ENCODE results near the gene BMPR1B. TPM values are rescaled to one million over a fixed set of nuclear protein-coding genes. Genes with fewer than 3 reads are reported as not detected.
"Not testable (repeated sequence)": the region's sequence is repeated elsewhere in the genome, so short reads cannot be mapped to it uniquely, and the experiment has no call there.

BMPR1B gene
- total RNA-seq, 1 donor from 2014 or later = not detected

DNA sequence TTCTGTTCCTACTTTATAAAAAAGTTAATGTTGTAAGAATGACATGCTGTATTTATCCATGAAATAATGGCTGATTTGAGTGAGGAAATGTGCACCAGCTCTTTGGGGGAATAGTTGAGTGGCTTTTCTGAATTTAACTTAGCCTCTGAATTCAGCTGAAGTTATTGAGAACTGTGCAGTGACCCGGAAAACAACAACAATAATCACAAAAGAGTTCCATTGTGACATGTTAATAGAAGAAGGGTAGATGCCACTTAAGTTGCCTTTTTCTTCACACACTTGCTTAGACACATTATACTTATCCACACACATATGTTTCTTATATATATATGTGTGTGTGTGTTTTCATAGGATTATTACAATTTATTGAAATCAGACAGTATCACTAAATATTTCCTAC lies 301.2 kb downstream of the BMPR1B start:
- intact Hi-C loops (cut with micrococcal nuclease) = no loop called here
- H3K27me3 Mint-ChIP-seq (ENCODE audit: insufficient read depth) = no peaks in the 10 kb centered on the region
- H3K4me3 Mint-ChIP-seq = no peak overlapping the region
- no peaks in the 10 kb centered on the region for H3K36me3 Mint-ChIP-seq (ENCODE audit: low read depth)
- no peaks in the 10 kb centered on the region for H3K9me3 Mint-ChIP-seq
- DNase-seq (ENCODE audit: low spot score) = no peak
- no peaks in the 10 kb centered on the region for H3K4me1 Mint-ChIP-seq (ENCODE audit: low read depth)
- no peak overlapping the region for H3K27ac Mint-ChIP-seq

DNA sequence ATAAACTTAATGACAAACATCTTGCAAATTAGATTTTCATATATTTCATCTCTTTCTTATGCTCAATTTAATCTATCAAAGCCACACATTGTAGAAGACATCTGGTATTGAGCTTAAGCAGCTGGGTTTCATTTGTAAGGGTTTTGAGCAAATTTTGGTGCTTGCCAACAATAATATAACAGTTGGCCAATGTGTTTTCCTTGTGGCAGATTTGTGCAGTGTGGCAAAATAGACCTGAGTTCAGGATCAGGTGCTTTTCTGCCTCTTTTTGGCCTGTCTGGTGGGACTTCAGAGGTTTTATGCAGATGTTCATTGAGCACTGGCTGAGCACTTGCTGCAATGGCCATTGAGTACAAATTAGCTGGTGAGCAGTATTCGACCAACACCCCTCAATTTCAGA lies 301.9 kb downstream of the BMPR1B start:
- no peak overlapping the region for H3K4me3 Mint-ChIP-seq
- intact Hi-C loops (cut with micrococcal nuclease) = no loop called here

DNA sequence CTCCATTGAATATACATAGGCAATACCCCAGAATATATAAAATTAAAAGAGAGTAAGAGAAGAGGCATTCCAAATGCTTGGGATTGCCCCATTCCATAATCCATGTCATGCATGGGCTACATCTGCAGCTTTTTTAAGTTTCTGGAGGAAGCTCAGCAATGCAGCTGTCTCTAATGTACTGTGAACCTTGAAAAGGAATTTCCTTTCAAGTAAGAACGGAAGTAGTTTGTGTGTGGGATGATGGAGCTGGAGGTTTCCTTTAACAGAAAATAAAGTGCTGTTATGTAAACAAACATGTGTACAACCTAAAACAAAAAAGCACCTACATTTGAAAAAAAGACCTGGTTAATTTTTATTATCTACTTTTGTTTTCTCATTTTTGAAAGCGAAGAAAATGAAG lies 303.5 kb downstream of the BMPR1B start:
- DNase-seq (ENCODE audit: low spot score) = no peak
- no peaks in the 10 kb centered on the region for H3K36me3 Mint-ChIP-seq (ENCODE audit: low read depth)
- no peaks in the 10 kb centered on the region for H3K27me3 Mint-ChIP-seq (ENCODE audit: insufficient read depth)
- no peaks in the 10 kb centered on the region for H3K9me3 Mint-ChIP-seq
- intact Hi-C loops (cut with micrococcal nuclease) = no loop called here
- H3K4me1 Mint-ChIP-seq (ENCODE audit: low read depth) = no peaks in the 10 kb centered on the region
- no peak overlapping the region for H3K4me3 Mint-ChIP-seq
- no peak overlapping the region for H3K27ac Mint-ChIP-seq

More for the DNA sequence above, 301.9 kb downstream of the BMPR1B start:
- no peak for DNase-seq (ENCODE audit: low spot score)
- Mint-ChIP-seq H3K4me1 (ENCODE audit: low read depth) (no peaks in the 10 kb centered on the region), H3K27ac (no peak overlapping the region), H3K27me3 (ENCODE audit: insufficient read depth) (no peaks in the 10 kb centered on the region), H3K36me3 (ENCODE audit: low read depth) (no peaks in the 10 kb centered on the region), H3K9me3 (no peaks in the 10 kb centered on the region)

DNA sequence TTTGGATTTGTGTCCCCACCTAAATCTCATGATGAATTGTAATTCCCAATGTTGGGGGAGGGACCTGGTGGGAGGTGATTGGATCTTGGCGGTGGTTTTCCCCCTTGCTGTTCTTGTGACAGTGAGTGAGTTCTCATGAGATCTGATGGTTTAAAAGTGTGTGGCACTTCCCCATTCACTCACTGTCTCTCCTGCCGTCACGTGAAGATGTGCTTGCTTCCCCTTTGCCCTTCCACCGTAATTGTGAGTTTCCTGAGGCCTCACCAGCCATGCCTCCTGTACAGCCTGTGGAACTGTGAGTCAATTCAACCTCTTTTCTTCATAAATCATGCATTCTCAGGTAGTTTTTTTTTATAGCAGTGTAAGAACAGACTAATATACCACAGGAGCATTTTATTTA lies 304.0 kb downstream of the BMPR1B start:
- H3K27ac Mint-ChIP-seq; H3K27me3 Mint-ChIP-seq (ENCODE audit: insufficient read depth); H3K4me1 Mint-ChIP-seq (ENCODE audit: low read depth); H3K9me3 Mint-ChIP-seq; intact Hi-C loops (cut with micrococcal nuclease); H3K36me3 Mint-ChIP-seq (ENCODE audit: low read depth); DNase-seq (ENCODE audit: low spot score); H3K4me3 Mint-ChIP-seq: not testable (repeated sequence)

DNA sequence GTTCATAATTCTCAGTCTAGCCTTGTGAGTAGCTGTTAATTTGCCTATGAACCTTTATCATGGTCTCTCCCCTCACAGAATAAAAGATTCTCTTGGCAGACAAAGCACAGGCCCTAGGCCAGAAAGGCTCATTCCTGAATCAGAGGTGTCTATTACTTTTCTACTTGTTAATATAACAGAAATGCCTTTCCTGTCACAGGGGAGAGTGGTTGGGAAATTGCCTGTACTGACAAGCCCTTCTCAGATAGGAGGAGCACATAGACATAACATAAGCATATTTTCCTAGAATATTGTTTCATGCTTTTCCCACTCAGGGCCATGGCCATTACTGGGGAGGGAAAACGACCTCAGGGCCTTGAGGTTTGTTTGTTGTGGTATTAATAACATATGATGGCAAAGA lies 308.3 kb downstream of the BMPR1B start:
- no peaks in the 10 kb centered on the region for H3K27me3 Mint-ChIP-seq (ENCODE audit: insufficient read depth)
- no peaks in the 10 kb centered on the region for H3K9me3 Mint-ChIP-seq
- no peaks in the 10 kb centered on the region for H3K36me3 Mint-ChIP-seq (ENCODE audit: low read depth)
- intact Hi-C loops (cut with micrococcal nuclease) = no loop called here
- no peak overlapping the region for H3K27ac Mint-ChIP-seq
- H3K4me3 Mint-ChIP-seq = no peak overlapping the region
- no peaks in the 10 kb centered on the region for H3K4me1 Mint-ChIP-seq (ENCODE audit: low read depth)
- DNase-seq (ENCODE audit: low spot score) = no peak

DNA sequence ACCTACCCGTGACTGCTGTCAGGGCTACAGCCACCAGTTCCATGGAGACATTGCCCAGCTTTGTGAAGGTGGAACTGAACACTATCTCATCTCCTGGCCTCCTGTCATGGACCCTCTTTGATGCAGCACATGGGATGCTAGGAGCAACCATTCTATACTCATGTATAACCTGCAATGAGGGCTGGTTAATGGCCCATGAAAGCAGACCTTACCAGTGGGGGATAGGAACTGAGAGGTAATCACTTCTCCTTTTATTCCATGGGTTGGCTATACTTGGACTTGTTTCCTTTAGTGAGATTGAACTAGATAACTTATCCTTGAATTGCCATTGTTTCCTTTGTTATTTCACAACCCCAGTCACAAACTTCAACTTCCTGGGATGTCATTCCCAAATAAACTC lies 310.6 kb downstream of the BMPR1B start:
- H3K27me3 Mint-ChIP-seq (ENCODE audit: insufficient read depth) = no peaks in the 10 kb centered on the region
- no peaks in the 10 kb centered on the region for H3K9me3 Mint-ChIP-seq
- no peak overlapping the region for H3K27ac Mint-ChIP-seq
- no peaks in the 10 kb centered on the region for H3K4me1 Mint-ChIP-seq (ENCODE audit: low read depth)
- no peak for DNase-seq (ENCODE audit: low spot score)
- intact Hi-C loops (cut with micrococcal nuclease) = no loop called here
- H3K4me3 Mint-ChIP-seq = no peak overlapping the region
- H3K36me3 Mint-ChIP-seq (ENCODE audit: low read depth) = no peaks in the 10 kb centered on the region

DNA sequence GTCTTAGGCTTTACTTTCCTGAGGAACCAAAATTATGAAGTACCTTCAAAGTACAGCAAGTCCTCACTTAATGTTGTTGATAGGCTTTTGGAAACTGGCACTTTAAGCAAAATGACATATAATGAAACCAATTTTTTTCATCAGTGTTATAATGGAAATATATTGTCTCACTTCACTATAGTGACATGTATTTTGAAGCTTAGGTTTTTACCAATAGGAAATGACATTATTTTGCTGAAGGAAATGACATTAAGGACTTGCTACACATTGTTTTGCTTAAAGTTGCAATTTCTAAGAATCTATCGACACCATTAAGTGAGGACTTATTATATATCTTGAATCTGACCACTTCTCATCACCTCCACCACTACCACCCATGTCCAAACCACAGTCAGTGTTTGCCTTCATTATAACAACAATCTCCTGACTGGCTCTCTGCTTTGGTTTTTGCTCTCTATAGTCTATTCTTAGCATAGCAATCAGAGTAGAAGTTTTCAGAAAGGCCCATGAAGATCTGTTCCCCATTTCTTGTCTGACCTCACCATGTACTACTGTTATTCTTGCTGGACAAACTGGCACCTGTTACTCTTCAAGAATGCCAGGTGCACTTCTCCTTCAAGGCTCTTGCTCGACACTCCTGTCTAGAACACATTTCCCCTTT lies 311.2 kb downstream of the BMPR1B start:
- H3K4me3 Mint-ChIP-seq = no peak overlapping the region
- no peaks in the 10 kb centered on the region for H3K9me3 Mint-ChIP-seq
- intact Hi-C loops (cut with micrococcal nuclease) = no loop called here
- H3K4me1 Mint-ChIP-seq (ENCODE audit: low read depth) = no peaks in the 10 kb centered on the region
- no peaks in the 10 kb centered on the region for H3K27me3 Mint-ChIP-seq (ENCODE audit: insufficient read depth)
- H3K36me3 Mint-ChIP-seq (ENCODE audit: low read depth) = no peaks in the 10 kb centered on the region
- no peak overlapping the region for H3K27ac Mint-ChIP-seq
- no peak for DNase-seq (ENCODE audit: low spot score)

DNA sequence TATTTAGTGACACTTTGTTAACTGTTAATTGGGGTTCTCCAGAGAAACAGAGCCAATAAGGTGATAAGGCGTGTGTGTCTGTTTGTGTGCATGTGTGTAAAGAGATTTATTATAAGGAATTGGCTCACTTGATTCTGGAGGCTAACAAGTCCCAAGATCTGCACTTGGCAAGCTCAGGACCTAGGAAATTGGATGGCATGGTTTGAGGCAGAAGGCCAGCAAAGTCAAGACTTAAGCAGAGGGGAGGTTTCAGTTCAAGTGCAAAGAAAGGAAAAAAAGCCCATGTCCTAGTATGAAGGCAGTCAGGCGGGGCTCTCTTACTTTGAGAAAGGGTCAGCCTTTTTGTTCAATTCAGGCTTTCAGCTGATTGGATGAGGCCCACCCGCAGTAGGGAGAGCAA lies 314.1 kb downstream of the BMPR1B start:
- Mint-ChIP-seq H3K4me3 (no peak overlapping the region), H3K36me3 (ENCODE audit: low read depth) (no peaks in the 10 kb centered on the region), H3K9me3 (no peaks in the 10 kb centered on the region), H3K27ac (no peak overlapping the region), H3K4me1 (ENCODE audit: low read depth) (no peaks in the 10 kb centered on the region), H3K27me3 (ENCODE audit: insufficient read depth) (peaks cover 2% of the 10 kb centered on the region)
- no peak for DNase-seq (ENCODE audit: low spot score)
- intact Hi-C loops (cut with micrococcal nuclease) = no loop called here

DNA sequence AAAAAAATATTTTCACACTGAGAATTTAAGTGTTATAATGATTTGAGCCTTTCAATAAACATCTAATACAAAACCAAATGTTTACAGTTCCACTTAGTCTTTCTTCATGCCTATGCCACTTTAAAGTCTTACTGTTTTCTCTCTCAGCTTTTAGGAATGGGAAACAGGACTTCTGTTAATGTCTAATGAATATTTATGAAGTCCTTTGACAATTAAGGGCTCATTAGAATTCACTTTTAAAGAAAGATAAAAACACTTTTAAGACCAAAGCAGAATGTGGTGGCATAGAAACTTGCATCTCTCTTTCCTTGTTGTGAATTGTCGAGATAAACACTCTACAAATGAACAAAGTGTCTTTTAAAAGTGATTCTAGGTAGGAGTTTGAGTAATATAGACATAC lies 315.9 kb downstream of the BMPR1B start:
- no peak overlapping the region for H3K4me3 Mint-ChIP-seq
- DNase-seq (ENCODE audit: low spot score) = no peak
- H3K27me3 Mint-ChIP-seq (ENCODE audit: insufficient read depth) = peaks cover 2% of the 10 kb centered on the region
- no peaks in the 10 kb centered on the region for H3K36me3 Mint-ChIP-seq (ENCODE audit: low read depth)
- H3K27ac Mint-ChIP-seq = no peak overlapping the region
- intact Hi-C loops (cut with micrococcal nuclease) = no loop called here
- no peaks in the 10 kb centered on the region for H3K9me3 Mint-ChIP-seq
- no peaks in the 10 kb centered on the region for H3K4me1 Mint-ChIP-seq (ENCODE audit: low read depth)

DNA sequence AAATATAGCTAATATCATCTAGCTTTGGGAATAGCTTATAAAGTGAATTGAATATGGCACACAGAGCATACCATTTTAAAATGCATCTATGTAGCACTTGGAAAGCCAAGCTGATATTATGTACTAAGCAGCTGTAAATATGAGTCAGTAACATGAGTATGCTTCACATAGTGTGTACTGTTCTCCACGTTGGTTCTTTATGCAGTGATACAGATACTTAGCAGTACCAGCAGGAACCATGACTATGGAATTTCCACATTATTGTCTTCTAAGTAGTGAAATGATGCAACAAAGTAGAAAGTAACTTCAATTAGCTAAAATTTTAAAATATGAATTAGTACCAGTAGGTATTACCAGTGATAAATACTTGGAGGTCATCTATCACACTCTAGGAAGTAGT lies 320.1 kb downstream of the BMPR1B start:
- H3K9me3 Mint-ChIP-seq = no peaks in the 10 kb centered on the region

DNA sequence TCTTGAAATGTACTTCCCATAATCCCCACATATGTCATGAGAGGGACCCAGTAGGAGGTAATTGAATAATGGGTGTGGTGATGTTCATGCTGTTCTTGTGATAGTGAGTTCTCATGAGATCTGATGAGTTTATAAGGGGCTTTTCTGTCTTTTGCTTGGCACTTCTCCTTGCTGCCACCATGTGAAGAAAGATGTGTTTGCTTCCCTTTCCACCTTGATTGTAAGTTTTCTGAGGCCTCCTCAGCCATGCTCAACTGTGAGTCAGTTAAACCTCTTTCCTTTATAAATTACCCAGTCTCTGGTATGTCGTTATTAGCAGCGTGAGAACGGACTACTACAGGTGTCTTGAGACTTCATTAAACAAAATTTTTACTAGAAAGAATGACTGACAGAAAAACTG lies 323.2 kb downstream of the BMPR1B start:
- no peak overlapping the region for H3K4me3 Mint-ChIP-seq
- H3K27ac Mint-ChIP-seq = no peak overlapping the region
- H3K27me3 Mint-ChIP-seq (ENCODE audit: insufficient read depth) = no peaks in the 10 kb centered on the region
- no peaks in the 10 kb centered on the region for H3K9me3 Mint-ChIP-seq
- H3K4me1 Mint-ChIP-seq (ENCODE audit: low read depth) = peaks cover 8% of the 10 kb centered on the region
- no peaks in the 10 kb centered on the region for H3K36me3 Mint-ChIP-seq (ENCODE audit: low read depth)
- DNase-seq (ENCODE audit: low spot score) = no peak
- intact Hi-C loops (cut with micrococcal nuclease) = no loop called here

More for the DNA sequence above, 320.1 kb downstream of the BMPR1B start:
- intact Hi-C loops (cut with micrococcal nuclease) = no loop called here
- no peak for DNase-seq (ENCODE audit: low spot score)
- Mint-ChIP-seq H3K4me1 (ENCODE audit: low read depth) (no peaks in the 10 kb centered on the region), H3K27me3 (ENCODE audit: insufficient read depth) (peaks cover 2% of the 10 kb centered on the region), H3K4me3 (no peak overlapping the region), H3K36me3 (ENCODE audit: low read depth) (no peaks in the 10 kb centered on the region), H3K27ac (no peak overlapping the region)

DNA sequence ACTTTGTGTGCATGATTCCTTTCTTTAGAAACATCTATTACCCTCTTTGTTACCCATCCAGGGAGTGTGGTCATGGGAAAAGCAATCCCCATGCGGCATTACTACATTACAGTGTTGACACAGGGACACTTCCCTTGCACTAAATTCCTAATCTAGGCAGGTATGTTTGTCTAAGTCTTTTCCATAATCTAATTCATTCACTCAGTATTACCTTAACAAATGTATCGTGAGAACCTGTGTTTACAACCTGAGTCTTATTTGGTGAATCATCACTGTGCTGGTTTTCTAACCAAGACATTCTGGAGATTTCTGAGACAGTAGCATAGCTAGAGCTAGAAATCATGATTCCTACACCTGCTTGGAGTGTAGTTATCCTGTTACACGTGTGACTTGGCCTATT lies 326.8 kb downstream of the BMPR1B start:
- H3K9me3 Mint-ChIP-seq = no peaks in the 10 kb centered on the region
- intact Hi-C loops (cut with micrococcal nuclease) = no loop called here
- no peak for DNase-seq (ENCODE audit: low spot score)
- peaks cover 8% of the 10 kb centered on the region for H3K4me1 Mint-ChIP-seq (ENCODE audit: low read depth)
- H3K27me3 Mint-ChIP-seq (ENCODE audit: insufficient read depth) = no peaks in the 10 kb centered on the region
- H3K27ac Mint-ChIP-seq = no peak overlapping the region
- H3K36me3 Mint-ChIP-seq (ENCODE audit: low read depth) = no peaks in the 10 kb centered on the region
- no peak overlapping the region for H3K4me3 Mint-ChIP-seq

DNA sequence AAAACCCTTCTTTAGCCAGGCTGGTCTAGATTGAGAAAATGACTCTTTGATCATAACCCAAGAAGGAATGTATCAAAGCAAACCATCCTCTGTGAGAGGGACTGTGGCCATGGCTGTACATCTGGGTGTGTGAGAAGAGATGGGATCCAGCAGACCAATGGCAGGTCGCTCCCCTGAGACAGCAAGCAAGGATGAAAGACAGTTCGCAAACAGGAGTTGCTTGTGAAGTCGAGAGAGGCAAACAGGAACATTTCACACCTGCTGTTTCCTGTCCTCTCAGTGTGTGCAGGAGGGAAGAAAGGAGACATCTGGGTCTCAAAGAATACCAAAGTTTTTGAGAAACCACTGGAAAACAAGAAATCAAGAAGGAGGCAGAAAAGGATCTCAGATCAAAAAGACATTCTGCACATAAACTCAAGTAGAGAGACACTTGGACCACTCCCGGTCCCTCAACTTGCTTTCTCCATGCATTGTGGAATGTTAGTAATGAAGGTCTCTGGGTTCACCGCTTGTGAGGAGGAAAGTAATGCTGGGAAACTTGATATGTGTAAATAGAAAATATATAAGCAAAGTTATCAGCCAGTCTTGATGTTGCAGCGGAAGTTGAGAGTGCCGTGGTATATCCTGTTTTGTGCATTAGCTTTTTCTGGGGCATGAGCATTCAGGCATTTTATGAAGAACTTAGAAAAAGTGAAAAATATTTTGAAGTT lies 327.5 kb downstream of the BMPR1B start:
- intact Hi-C loops (cut with micrococcal nuclease) = no loop called here
- no peak overlapping the region for H3K27ac Mint-ChIP-seq
- no peak overlapping the region for H3K4me3 Mint-ChIP-seq
- no peaks in the 10 kb centered on the region for H3K36me3 Mint-ChIP-seq (ENCODE audit: low read depth)
- DNase-seq (ENCODE audit: low spot score) = no peak
- H3K9me3 Mint-ChIP-seq = no peaks in the 10 kb centered on the region
- H3K4me1 Mint-ChIP-seq (ENCODE audit: low read depth) = peaks cover 8% of the 10 kb centered on the region
- H3K27me3 Mint-ChIP-seq (ENCODE audit: insufficient read depth) = no peaks in the 10 kb centered on the region

DNA sequence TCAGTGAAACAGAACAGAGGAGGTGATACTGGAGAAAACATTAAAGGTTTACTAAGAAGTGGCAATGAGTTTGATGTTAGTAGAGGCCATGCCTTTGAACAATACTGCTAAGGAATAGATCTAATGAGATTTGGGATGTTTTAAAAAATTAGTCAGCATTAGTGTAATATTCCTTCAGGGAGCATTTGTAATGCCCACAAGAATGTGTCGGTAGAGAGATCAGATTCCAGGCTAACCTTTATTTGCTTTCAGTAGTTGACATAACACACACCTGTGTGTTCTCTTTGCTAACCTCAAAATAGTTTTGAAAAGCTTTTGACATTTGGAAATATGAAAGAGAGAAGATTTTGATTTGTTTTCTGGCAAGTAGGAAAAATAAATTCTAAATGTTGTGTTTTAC lies 328.8 kb downstream of the BMPR1B start:
- intact Hi-C loops (cut with micrococcal nuclease) = no loop called here
- no peak for DNase-seq (ENCODE audit: low spot score)
- Mint-ChIP-seq H3K4me3 (no peak overlapping the region), H3K27me3 (ENCODE audit: insufficient read depth) (peaks cover 4% of the 10 kb centered on the region), H3K27ac (no peak overlapping the region), H3K9me3 (no peaks in the 10 kb centered on the region), H3K4me1 (ENCODE audit: low read depth) (peaks cover 8% of the 10 kb centered on the region), H3K36me3 (ENCODE audit: low read depth) (no peaks in the 10 kb centered on the region)
